Body of pancreas (tissue), 4 donors: Measurements from ENCODE around the gene ASXL1.

Experiments used
- CTCF ChIP-seq, 7 experiments: fragments of 450-650 bp in 4 of 7; fragments of 200-600 bp in 3 of 7; sonication (generic) in 3 of 7; IDR thresholded peaks; one replicate each; pipeline ENCODE4 v1.5.1; 2016 to 2019; ENCODE audit warnings: antibody characterized with exemption in 7 of 7
- POLR2A ChIP-seq, 3 donors: fragments of 450-650 bp; IDR thresholded peaks; one replicate each; pipeline ENCODE4 v1.6.1; 2016; ENCODE audit warnings: antibody characterized with exemption in 3 of 3, mild to moderate bottlenecking in 2 of 3

- no peak for TF ChIP-seq CTCF (IDR thresholded peaks at IDR 0.05)
- TF ChIP-seq POLR2A (IDR thresholded peaks at IDR 0.05): no peak
These were observed 119.7 kb downstream of the ASXL1 start for GRCh38 chr20:32477594-32478512.
